CD8-positive, alpha-beta memory T cell (primary cell): ENCODE data around the gene AGFG2. TPM values are rescaled to one million over a fixed set of nuclear protein-coding genes. Genes with fewer than 3 reads are reported as not detected.
"Not testable (repeated sequence)": the region's sequence is repeated elsewhere in the genome, so short reads cannot be mapped to it uniquely, and the experiment has no call there.

Experiments
- CTCF ChIA-PET: fragments of 350-600 bp; sonication (Branson Sonifier 250); formaldehyde crosslinking; loops from one replicate; lab custom pipeline; 2021; ENCODE audit warnings: antibody characterized with exemption; lab: Charles Lee
- POLR2A ChIA-PET: fragments of 350-600 bp; sonication (Branson Sonifier 250); formaldehyde crosslinking; loops from one replicate; lab custom pipeline; 2021; ENCODE audit warnings: antibody characterized with exemption; lab: Charles Lee
- DNase-seq, 5 donors: peaks; one replicate each; pipeline versions ENCODE4 v3.0.0 to v3.0.0-alpha.2; 2020 to 2022; ENCODE audit warnings: mixed read lengths in 1 of 5
- H3K27ac ChIP-seq: one replicate; pipeline ENCODE4 v1.7.0; 2013; ENCODE audit warnings: low read depth, mild to moderate bottlenecking, low read length, moderate library complexity
- H3K27me3 ChIP-seq: 2 replicates; pipeline ENCODE4 v1.7.0; 2013; ENCODE audit warnings: low read length, mild to moderate bottlenecking; ENCODE audit not compliant: insufficient read depth, poor library complexity, severe bottlenecking
- H3K36me3 ChIP-seq: 2 replicates; pipeline ENCODE4 v1.7.0; 2013; ENCODE audit warnings: mild to moderate bottlenecking, low read length, moderate library complexity; ENCODE audit not compliant: insufficient read depth
- H3K4me1 ChIP-seq: 2 replicates; pipeline ENCODE4 v1.7.0; 2013; ENCODE audit warnings: mild to moderate bottlenecking, low read length, moderate library complexity; ENCODE audit not compliant: insufficient read depth
- H3K4me3 ChIP-seq: 2 replicates; pipeline ENCODE4 v1.7.0; 2013; ENCODE audit warnings: mild to moderate bottlenecking, low read length
- H3K9me3 ChIP-seq: 2 replicates; pipeline ENCODE4 v1.7.0; 2013; ENCODE audit warnings: mild to moderate bottlenecking, low read length
- H3K27ac Mint-ChIP-seq, 8 donors: one replicate each; pipeline ENCODE4 v1.8.0; 2020 to 2021; ENCODE audit warnings: mixed read lengths in 8 of 8, mild to moderate bottlenecking in 6 of 8, inconsistent platforms in 3 of 8, moderate library complexity in 3 of 8
- H3K27me3 Mint-ChIP-seq, 2 donors: one replicate each; pipeline ENCODE4 v1.8.0; 2020 to 2021; ENCODE audit warnings: mixed read lengths in 2 of 2, mild to moderate bottlenecking in 1 of 2, moderate library complexity in 1 of 2
- H3K36me3 Mint-ChIP-seq, 3 donors: one replicate each; pipeline ENCODE4 v1.8.0; 2020 to 2021; ENCODE audit warnings: mixed read lengths in 3 of 3, inconsistent platforms in 1 of 3, mild to moderate bottlenecking in 1 of 3
- H3K4me1 Mint-ChIP-seq, 3 donors: one replicate each; pipeline ENCODE4 v1.8.0; 2020 to 2021; ENCODE audit warnings: mixed read lengths in 3 of 3, inconsistent platforms in 1 of 3, mild to moderate bottlenecking in 1 of 3
- H3K4me3 Mint-ChIP-seq, 7 donors: one replicate each; pipeline ENCODE4 v1.8.0; 2020 to 2021; ENCODE audit warnings: mixed read lengths in 7 of 7, mild to moderate bottlenecking in 6 of 7, moderate library complexity in 4 of 7, inconsistent platforms in 2 of 7
- H3K9me3 Mint-ChIP-seq, 5 donors: one replicate each; pipeline ENCODE4 v1.8.0; 2020 to 2022; ENCODE audit warnings: mixed read lengths in 5 of 5, mild to moderate bottlenecking in 3 of 5, moderate library complexity in 2 of 5, inconsistent platforms in 1 of 5
- polyA plus RNA-seq: library from polyadenylated mRNA; unstranded; fragments of 300-500 nt; fragmentation: Illumina TruSeq; gene quantifications from one replicate; pipeline ENCODE4 v1.2.3, GENCODE V29; 2021
- total RNA-seq, 2 experiments: library from RNA; stranded (reverse); gene quantifications; one replicate each; pipeline ENCODE4 v1.2.3, GENCODE V29; 2021

The AGFG2 gene
- total and polyA plus RNA-seq, 3 experiments from 2014 or later, result 36.2 to 63.1 (median 60.5) TPM

GRCh38 chr7:100546129-100546925, 7.3 kb downstream of the AGFG2 start:
- ChIA-PET CTCF (interaction anchor here (0.8 to 6.9 kb wide), 6 partner anchors 16 to 179 kb away, joined by 3 to 104 read pairs (median 4); partner anchors contain the start of gene ZCWPW1), POLR2A (interaction anchor here (0.6 to 1.2 kb wide), 3 partner anchors 20 to 398 kb away, joined by 3 to 4 read pairs (median 3); no protein-coding TSS in a partner anchor)
- Histone ChIP-seq H3K27me3 (no peaks in the 10 kb centered on the region), H3K9me3 (no peaks in the 10 kb centered on the region), H3K27ac (peak overlapping the region; percentile 70), H3K36me3 (no peaks in the 10 kb centered on the region), H3K4me1 (peaks cover 91% of the 10 kb centered on the region), H3K4me3 (peak overlapping the region; percentile 46)
- Mint-ChIP-seq H3K9me3 (no peaks in the 10 kb centered on the region), H3K27ac (peak overlapping the region; percentile 86 to 99 (median 98)), H3K4me1 (peaks cover 91 to 95% (median 95%) of the 10 kb centered on the region in 3 donors), H3K27me3 (no peaks in the 10 kb centered on the region), H3K4me3 (peak overlapping the region; percentile 60 to 98 (median 96)), H3K36me3 (peaks cover 7 to 16% (median 15%) of the 10 kb centered on the region in 3 donors)
- DNase-seq, result peak in 2 of 5 donors; percentile 59 to 72

GRCh38 chr7:100546926-100547800, 8.2 kb downstream of the AGFG2 start:
- H3K27ac ChIP-seq, result peak overlapping the region; percentile 70
- H3K27me3 ChIP-seq, result no peaks in the 10 kb centered on the region
- Mint-ChIP-seq H3K27me3 (no peaks in the 10 kb centered on the region), H3K27ac (peak overlapping the region; percentile 86 to 99 (median 98)), H3K4me1 (peaks cover 82 to 86% (median 86%) of the 10 kb centered on the region in 3 donors), H3K4me3 (peak overlapping the region; percentile 60 to 98 (median 96)), H3K36me3 (peaks cover 7 to 17% (median 15%) of the 10 kb centered on the region in 3 donors), H3K9me3 (no peaks in the 10 kb centered on the region)
- DNase-seq, result no peak
- no peaks in the 10 kb centered on the region for H3K9me3 ChIP-seq
- ChIA-PET CTCF (interaction anchor here (0.8 to 6.9 kb wide), 6 partner anchors 15 to 119 kb away, joined by 3 to 104 read pairs (median 8); partner anchors contain the start of genes TSC22D4 and ZCWPW1), POLR2A (interaction anchor here (1.2 to 3.5 kb wide), 3 partner anchors 8 to 118 kb away, joined by 3 to 18 read pairs (median 3); partner anchors contain the start of genes AGFG2, FBXO24 and LRCH4)
- no peaks in the 10 kb centered on the region for H3K36me3 ChIP-seq
- H3K4me1 ChIP-seq, result peaks cover 83% of the 10 kb centered on the region
- H3K4me3 ChIP-seq, result peak overlapping the region; percentile 46

GRCh38 chr7:100547872-100548271, 8.9 kb downstream of the AGFG2 start:
- H3K4me1 ChIP-seq, result peaks cover 76% of the 10 kb centered on the region
- no peaks in the 10 kb centered on the region for H3K36me3 ChIP-seq
- peaks cover 7 to 25% (median 20%) of the 10 kb centered on the region in 3 donors for H3K36me3 Mint-ChIP-seq
- POLR2A ChIA-PET, result interaction anchor here (1.2 to 3.5 kb wide), 4 partner anchors 9 to 119 kb away, joined by 3 to 18 read pairs (median 6); partner anchors contain the start of genes AGFG2, FBXO24 and LRCH4
- peaks cover 78 to 84% (median 82%) of the 10 kb centered on the region in 3 donors for H3K4me1 Mint-ChIP-seq
- no peak for DNase-seq
- no peaks in the 10 kb centered on the region for H3K27me3 ChIP-seq
- no peaks in the 10 kb centered on the region for H3K9me3 ChIP-seq
- no peaks in the 10 kb centered on the region for H3K27me3 Mint-ChIP-seq
- H3K27ac Mint-ChIP-seq, result peak overlapping the region; percentile 86 to 99 (median 98)
- no peak overlapping the region for H3K27ac ChIP-seq
- no peaks in the 10 kb centered on the region for H3K9me3 Mint-ChIP-seq
- H3K4me3 ChIP-seq, result peak overlapping the region; percentile 24
- H3K4me3 Mint-ChIP-seq, result peak overlapping the region; percentile 60 to 98 (median 96)
- CTCF ChIA-PET, result interaction anchor here (1.1 to 6.9 kb wide), 6 partner anchors 9 to 78 kb away, joined by 3 to 104 read pairs (median 10); partner anchors contain the start of genes AGFG2 and TSC22D4

GRCh38 chr7:100548446-100548845, 9.4 kb downstream of the AGFG2 start:
- Mint-ChIP-seq H3K4me3 (peak overlapping the region in 6 of 7 donors; percentile 34 to 98 (median 58)), H3K4me1 (peaks cover 74 to 78% (median 77%) of the 10 kb centered on the region in 3 donors), H3K27ac (peak overlapping the region; percentile 86 to 99 (median 98)), H3K36me3 (peaks cover 7 to 30% (median 20%) of the 10 kb centered on the region in 3 donors)
- not testable (repeated sequence) for H3K27me3 ChIP-seq, H3K27me3 Mint-ChIP-seq, DNase-seq, H3K36me3 ChIP-seq, H3K4me3 ChIP-seq, H3K27ac ChIP-seq, H3K9me3 ChIP-seq, H3K9me3 Mint-ChIP-seq
- H3K4me1 ChIP-seq, result peaks cover 70% of the 10 kb centered on the region
- ChIA-PET CTCF (interaction anchor here (1.1 to 6.9 kb wide), 6 partner anchors 9 to 143 kb away, joined by 4 to 104 read pairs (median 10); partner anchors contain the start of genes AGFG2 and TSC22D4), POLR2A (interaction anchor here (0.6 to 3.5 kb wide), 4 partner anchors 9 to 71 kb away, joined by 3 to 18 read pairs (median 6); partner anchors contain the start of genes AGFG2, FBXO24, LRCH4 and TSC22D4)

DNA sequence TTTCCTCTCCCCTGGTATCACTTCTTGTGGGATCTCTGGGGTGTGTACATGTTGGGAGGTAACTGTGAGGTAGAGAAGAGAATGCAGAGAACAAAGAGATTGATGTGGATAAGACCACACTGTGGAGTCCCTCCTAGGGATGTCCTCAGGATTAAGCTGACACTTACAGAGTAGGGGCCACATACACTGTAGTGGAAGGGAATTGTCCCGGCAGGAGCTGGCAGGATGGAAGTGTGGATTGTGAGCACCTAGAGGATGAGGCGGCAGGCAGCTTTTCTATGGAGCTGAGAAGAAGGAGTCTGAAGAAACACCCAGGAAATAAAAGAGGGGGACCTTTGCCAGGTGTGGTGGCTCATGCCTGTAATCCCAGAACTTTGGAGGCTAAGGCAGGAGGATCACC, 13.5 kb downstream of the AGFG2 start:
- peaks cover 35 to 37% (median 36%) of the 10 kb centered on the region in 3 donors for H3K4me1 Mint-ChIP-seq
- H3K36me3 ChIP-seq, result peaks cover 22% of the 10 kb centered on the region

GRCh38 chr7:100553032-100553431, 14.0 kb downstream of the AGFG2 start:
- peaks cover 30 to 32% (median 31%) of the 10 kb centered on the region in 3 donors for H3K4me1 Mint-ChIP-seq
- H3K27ac Mint-ChIP-seq, result peak overlapping the region in 3 of 8 donors; percentile 24 to 85 (median 57)
- no peak overlapping the region for H3K4me3 ChIP-seq
- H3K9me3 Mint-ChIP-seq, result no peaks in the 10 kb centered on the region
- no peak overlapping the region for H3K27ac ChIP-seq
- CTCF ChIA-PET, result interaction anchor here (1.2 to 16.7 kb wide), 4 partner anchors 11 to 139 kb away, joined by 3 to 174 read pairs (median 5); partner anchors contain the start of genes NYAP1 and TSC22D4
- H3K4me3 Mint-ChIP-seq, result peak overlapping the region in 1 of 7 donors; percentile 72
- POLR2A ChIA-PET, result no interaction called here
- peaks cover 12 to 63% (median 29%) of the 10 kb centered on the region in 3 donors for H3K36me3 Mint-ChIP-seq
- no peak for DNase-seq
- H3K27me3 ChIP-seq, result no peaks in the 10 kb centered on the region
- H3K27me3 Mint-ChIP-seq, result no peaks in the 10 kb centered on the region
- peaks cover 26% of the 10 kb centered on the region for H3K4me1 ChIP-seq
- H3K36me3 ChIP-seq, result peaks cover 22% of the 10 kb centered on the region
- H3K9me3 ChIP-seq, result no peaks in the 10 kb centered on the region

More for the DNA sequence above, 13.5 kb downstream of the AGFG2 start:
- peaks cover 31% of the 10 kb centered on the region for H3K4me1 ChIP-seq
- no peak for DNase-seq
- H3K4me3 ChIP-seq, result no peak overlapping the region
- Mint-ChIP-seq H3K36me3 (peaks cover 12 to 64% (median 33%) of the 10 kb centered on the region in 3 donors), H3K27ac (peak overlapping the region; percentile 34 to 85 (median 66)), H3K9me3 (no peaks in the 10 kb centered on the region), H3K27me3 (no peaks in the 10 kb centered on the region), H3K4me3 (peak overlapping the region in 1 of 7 donors; percentile 73)
- H3K27me3 ChIP-seq, result no peaks in the 10 kb centered on the region
- ChIA-PET CTCF (interaction anchor here (1.2 to 16.7 kb wide), 4 partner anchors 11 to 140 kb away, joined by 3 to 174 read pairs (median 5); partner anchors contain the start of genes NYAP1 and TSC22D4), POLR2A (no interaction called here)
- no peaks in the 10 kb centered on the region for H3K9me3 ChIP-seq
- H3K27ac ChIP-seq, result no peak overlapping the region

DNA sequence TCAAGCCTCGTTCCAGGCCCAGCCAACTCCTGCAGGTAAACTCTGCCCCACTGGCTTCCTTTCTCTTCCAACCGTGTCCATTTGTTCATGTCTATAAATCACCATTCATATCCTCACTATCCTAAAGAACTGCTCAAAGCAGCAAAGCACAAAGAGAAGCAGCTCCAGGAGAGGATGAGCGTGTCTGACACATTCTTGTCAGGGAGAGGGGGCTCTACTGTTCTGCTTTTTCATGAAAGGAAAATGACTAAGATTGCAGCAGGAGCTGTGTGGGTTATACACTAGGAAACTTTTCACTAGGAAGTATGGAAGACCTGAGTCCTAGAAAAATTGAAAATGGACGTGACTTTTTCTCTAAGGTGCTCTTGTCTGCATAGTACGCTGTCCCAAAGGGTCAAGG, 16.7 kb downstream of the AGFG2 start:
- H3K4me1 Mint-ChIP-seq, result peaks cover 13 to 15% (median 14%) of the 10 kb centered on the region in 3 donors
- CTCF ChIA-PET, result interaction anchor here (0.9 to 16.7 kb wide), 6 partner anchors 8 to 86 kb away, joined by 3 to 174 read pairs (median 4); partner anchors contain the start of genes NYAP1 and TSC22D4

More for the DNA sequence above, 16.7 kb downstream of the AGFG2 start:
- Mint-ChIP-seq H3K27ac (peak overlapping the region in 7 of 8 donors; percentile 43 to 83 (median 70)), H3K36me3 (peaks cover 6 to 71% (median 22%) of the 10 kb centered on the region in 3 donors), H3K4me3 (no peak overlapping the region), H3K27me3 (no peaks in the 10 kb centered on the region), H3K9me3 (no peaks in the 10 kb centered on the region)
- peaks cover 22% of the 10 kb centered on the region for H3K36me3 ChIP-seq
- H3K4me3 ChIP-seq, result no peak overlapping the region
- no peak overlapping the region for H3K27ac ChIP-seq
- no peaks in the 10 kb centered on the region for H3K27me3 ChIP-seq
- DNase-seq, result no peak
- H3K9me3 ChIP-seq, result no peaks in the 10 kb centered on the region
- peaks cover 10% of the 10 kb centered on the region for H3K4me1 ChIP-seq
- POLR2A ChIA-PET, result interaction anchor here (0.9 kb wide), 1 partner anchor 17 kb away, joined by 4 read pairs; the partner anchor contains the start of gene AGFG2
